ENCODE measurements around the gene WDR33.
"Not testable (repeated sequence)": the region's sequence is repeated elsewhere in the genome, so short reads cannot be mapped to it uniquely, and the experiment has no call there.

The WDR33 gene

GRCh38 chr2:127810619-127811396 lies at the start of gene WDR33:
TSS of gene WDR33 (minus strand) at chr2:127811171. CDS start at chr2:127770981, 40,190 bp downstream.
- DNase-seq = peak; percentile 84 to 92

- no peak for DNase-seq
Observed at GRCh38 chr2:127860130-127860529, 49.2 kb upstream of the WDR33 start.

GRCh38 chr2:127859712-127860085 lies 48.7 kb upstream of the WDR33 start:
- DNase-seq = no peak

GRCh38 chr2:127857265-127857808 lies 46.4 kb upstream of the WDR33 start:
- peak in 1 of 2 experiments; percentile 6 for DNase-seq

GRCh38 chr2:127853671-127854070 lies 42.7 kb upstream of the WDR33 start:
- DNase-seq = no peak

GRCh38 chr2:127852388-127852787 lies 41.4 kb upstream of the WDR33 start:
- DNase-seq = no peak

GRCh38 chr2:127847931-127848330 lies 37.0 kb upstream of the WDR33 start:
- DNase-seq = no peak

GRCh38 chr2:127844973-127845372 lies 34.0 kb upstream of the WDR33 start:
- DNase-seq = no peak

- DNase-seq = no peak
Observed at GRCh38 chr2:127843677-127844076, 32.7 kb upstream of the WDR33 start.

GRCh38 chr2:127841466-127842178 lies 30.7 kb upstream of the WDR33 start:
- no peak for DNase-seq

GRCh38 chr2:127840893-127841292 lies 29.9 kb upstream of the WDR33 start:
- no peak for DNase-seq

- DNase-seq = no peak
Observed at GRCh38 chr2:127834951-127835350, 24.0 kb upstream of the WDR33 start.

GRCh38 chr2:127829845-127830246 lies 18.9 kb upstream of the WDR33 start:
- DNase-seq = no peak

GRCh38 chr2:127826708-127827107 lies 15.7 kb upstream of the WDR33 start:
- DNase-seq = not testable (repeated sequence)

GRCh38 chr2:127826047-127826446 lies 15.1 kb upstream of the WDR33 start:
- no peak for DNase-seq

GRCh38 chr2:127820080-127820668 lies 9.2 kb upstream of the WDR33 start:
- no peak for DNase-seq

- DNase-seq = no peak
Observed at GRCh38 chr2:127818794-127819425, 7.9 kb upstream of the WDR33 start.

- DNase-seq = no peak
Observed at GRCh38 chr2:127818241-127818640, 7.3 kb upstream of the WDR33 start.

GRCh38 chr2:127814677-127815076 lies 3.7 kb upstream of the WDR33 start:
- no peak for DNase-seq

- not testable (repeated sequence) for DNase-seq
Observed at GRCh38 chr2:127812441-127812840, 1.5 kb upstream of the WDR33 start.

GRCh38 chr2:127811397-127812321 lies 688 bp upstream of the WDR33 start:
- no peak for DNase-seq

- no peak for DNase-seq
Observed at GRCh38 chr2:127810156-127810618, 784 bp downstream of the WDR33 start.

All from SHP77 (cell line).